ENCODE results near the gene NAA38.
"Not testable (repeated sequence)": the region's sequence is repeated elsewhere in the genome, so short reads cannot be mapped to it uniquely, and the experiment has no call there.

NAA38 gene

GRCh38 chr17:7823581-7824001, 33.8 kb downstream of the NAA38 start:
- DNase-seq (ENCODE audit: low read depth), result no peak

- no peak for DNase-seq (ENCODE audit: low read depth)
These were observed 35.2 kb downstream of the NAA38 start for GRCh38 chr17:7822126-7822525.

GRCh38 chr17:7820231-7820630, 37.1 kb downstream of the NAA38 start:
- DNase-seq (ENCODE audit: low read depth), result no peak

- DNase-seq (ENCODE audit: low read depth), result no peak
These were observed 38.4 kb downstream of the NAA38 start for GRCh38 chr17:7818746-7819645.

GRCh38 chr17:7818026-7818425, 39.3 kb downstream of the NAA38 start:
- DNase-seq (ENCODE audit: low read depth), result no peak

GRCh38 chr17:7817643-7817964, 39.8 kb downstream of the NAA38 start:
- no peak for DNase-seq (ENCODE audit: low read depth)

GRCh38 chr17:7816926-7817642, 40.3 kb downstream of the NAA38 start:
- DNase-seq (ENCODE audit: low read depth), result no peak

- DNase-seq (ENCODE audit: low read depth), result no peak
These were observed 42.4 kb downstream of the NAA38 start for GRCh38 chr17:7814969-7815368.

GRCh38 chr17:7811251-7811650, 46.1 kb downstream of the NAA38 start:
- DNase-seq (ENCODE audit: low read depth), result no peak

- not testable (repeated sequence) for DNase-seq (ENCODE audit: low read depth)
These were observed 47.5 kb downstream of the NAA38 start for GRCh38 chr17:7809791-7810343.

GRCh38 chr17:7809086-7809790, 48.1 kb downstream of the NAA38 start:
- no peak for DNase-seq (ENCODE audit: low read depth)

- DNase-seq (ENCODE audit: low read depth), result no peak
These were observed 50.2 kb downstream of the NAA38 start for GRCh38 chr17:7807206-7807605.
